SW 1271 (cell line): ENCODE results near the gene RAB11B.
"Not testable (repeated sequence)": the region's sequence is repeated elsewhere in the genome, so short reads cannot be mapped to it uniquely, and the experiment has no call there.

Experiments
- DNase-seq, 2 experiments: peaks; one replicate each; lab custom pipeline; 2025; lab: John Stamatoyannopoulos, UW

The RAB11B gene

DNA sequence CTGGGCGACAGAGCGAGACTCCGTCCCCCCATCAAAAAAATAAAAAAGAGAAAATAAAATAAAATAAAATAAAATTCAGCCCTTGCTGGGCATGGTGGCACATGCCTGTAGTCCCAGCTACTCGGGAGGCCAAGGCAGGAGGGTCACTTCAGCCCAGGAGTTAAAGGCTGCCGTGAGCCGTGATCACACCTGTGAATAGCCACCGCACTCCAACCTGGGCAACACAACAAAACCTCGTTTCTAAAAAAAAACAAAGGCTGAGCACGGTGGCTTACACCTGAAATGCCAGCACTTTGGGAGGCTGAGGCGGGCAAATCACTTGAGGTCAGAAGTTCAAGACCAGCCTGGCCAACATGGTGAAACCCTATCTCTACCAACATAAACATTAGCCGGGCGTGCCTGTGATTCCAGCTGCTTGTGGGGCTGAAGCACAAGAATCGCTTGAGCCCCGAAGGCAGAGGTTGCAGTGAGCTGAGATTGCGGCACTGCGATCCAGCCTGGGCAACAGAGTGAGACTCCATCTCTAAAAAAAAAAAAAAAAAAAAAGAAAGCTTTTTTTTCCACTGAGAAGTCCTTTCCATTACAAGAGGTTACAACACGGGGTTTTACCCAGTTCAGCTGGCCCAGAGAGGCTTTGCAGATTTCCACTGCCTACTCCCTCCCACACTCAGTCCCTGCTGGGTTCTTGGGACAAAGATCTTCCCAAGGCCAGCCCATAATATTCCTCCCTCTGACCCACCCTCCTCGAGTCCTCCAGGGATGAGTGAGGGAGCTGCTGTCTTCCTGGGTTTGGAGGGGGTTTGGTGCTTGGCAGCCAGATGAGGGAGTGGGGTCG is 19.8 kb upstream of the RAB11B start:
- DNase-seq: no peak

- no peak for DNase-seq
Observed at GRCh38 chr19:8371011-8371804, 19.0 kb upstream of the RAB11B start.

DNA sequence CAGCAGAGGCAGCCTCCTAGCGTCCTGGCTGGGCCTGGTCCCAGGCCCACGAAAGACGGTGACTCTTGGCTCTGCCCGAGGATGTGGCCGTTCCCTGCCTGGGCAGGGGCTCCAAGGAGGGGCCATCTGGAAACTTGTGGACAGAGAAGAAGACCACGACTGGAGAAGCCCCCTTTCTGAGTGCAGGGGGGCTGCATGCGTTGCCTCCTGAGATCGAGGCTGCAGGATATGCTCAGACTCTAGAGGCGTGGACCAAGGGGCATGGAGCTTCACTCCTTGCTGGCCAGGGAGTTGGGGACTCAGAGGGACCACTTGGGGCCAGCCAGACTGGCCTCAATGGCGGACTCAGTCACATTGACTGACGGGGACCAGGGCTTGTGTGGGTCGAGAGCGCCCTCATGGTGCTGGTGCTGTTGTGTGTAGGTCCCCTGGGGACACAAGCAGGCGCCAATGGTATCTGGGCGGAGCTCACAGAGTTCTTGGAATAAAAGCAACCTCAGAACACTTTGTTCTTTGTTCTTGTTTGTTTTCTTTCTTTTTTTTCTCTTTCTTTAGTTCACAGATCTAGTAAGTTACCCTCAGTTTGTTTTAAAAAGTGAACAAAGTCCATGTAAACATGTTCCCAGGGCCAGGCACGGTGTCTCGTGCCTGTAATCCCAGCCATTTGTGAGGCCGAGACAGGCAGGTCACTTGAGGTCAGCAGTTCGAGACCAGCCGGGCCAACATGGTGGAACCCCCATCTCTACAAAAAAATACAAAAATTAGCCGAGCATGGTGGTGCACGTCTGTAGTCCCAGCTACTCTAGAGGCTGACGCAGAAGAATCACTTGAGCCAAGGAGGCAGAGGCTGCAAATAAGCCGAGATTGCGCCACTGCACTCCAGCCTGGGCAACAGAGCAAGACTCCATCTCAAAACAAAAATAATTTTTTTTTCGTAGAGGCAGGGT is 16.0 kb upstream of the RAB11B start:
- DNase-seq: no peak

- not testable (repeated sequence) for DNase-seq
Observed at GRCh38 chr19:8375766-8376165, 14.4 kb upstream of the RAB11B start.

DNA sequence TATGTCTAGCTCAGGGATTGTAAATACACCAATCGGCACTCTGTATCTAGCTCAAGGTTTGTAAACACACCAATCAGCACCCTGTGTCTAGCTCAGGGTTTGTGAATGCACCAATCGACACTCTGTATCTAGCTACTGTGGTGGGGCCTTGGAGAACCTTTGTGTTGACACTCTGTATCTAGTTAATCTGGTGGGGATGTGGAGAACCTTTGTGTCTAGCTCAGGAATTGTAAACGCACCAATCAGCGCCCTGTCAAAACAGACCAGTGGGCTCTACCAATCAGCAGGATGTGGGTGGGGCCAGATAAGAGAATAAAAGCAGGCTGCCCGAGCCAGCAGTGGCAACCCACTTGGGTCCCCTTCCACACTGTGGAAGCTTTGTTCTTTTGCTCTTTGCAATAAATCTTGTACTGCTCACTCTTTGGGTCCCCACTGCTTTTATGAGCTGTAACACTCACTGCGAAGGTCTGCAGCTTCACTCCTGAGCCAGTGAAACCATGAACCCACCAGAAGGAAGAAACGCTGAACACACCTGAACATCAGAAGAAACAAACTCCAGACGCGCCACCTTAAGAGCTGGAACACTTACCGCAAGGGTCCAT is 13.7 kb upstream of the RAB11B start:
- DNase-seq: not testable (repeated sequence)

- no peak for DNase-seq
Observed at GRCh38 chr19:8377598-8377997, 12.6 kb upstream of the RAB11B start.

DNA sequence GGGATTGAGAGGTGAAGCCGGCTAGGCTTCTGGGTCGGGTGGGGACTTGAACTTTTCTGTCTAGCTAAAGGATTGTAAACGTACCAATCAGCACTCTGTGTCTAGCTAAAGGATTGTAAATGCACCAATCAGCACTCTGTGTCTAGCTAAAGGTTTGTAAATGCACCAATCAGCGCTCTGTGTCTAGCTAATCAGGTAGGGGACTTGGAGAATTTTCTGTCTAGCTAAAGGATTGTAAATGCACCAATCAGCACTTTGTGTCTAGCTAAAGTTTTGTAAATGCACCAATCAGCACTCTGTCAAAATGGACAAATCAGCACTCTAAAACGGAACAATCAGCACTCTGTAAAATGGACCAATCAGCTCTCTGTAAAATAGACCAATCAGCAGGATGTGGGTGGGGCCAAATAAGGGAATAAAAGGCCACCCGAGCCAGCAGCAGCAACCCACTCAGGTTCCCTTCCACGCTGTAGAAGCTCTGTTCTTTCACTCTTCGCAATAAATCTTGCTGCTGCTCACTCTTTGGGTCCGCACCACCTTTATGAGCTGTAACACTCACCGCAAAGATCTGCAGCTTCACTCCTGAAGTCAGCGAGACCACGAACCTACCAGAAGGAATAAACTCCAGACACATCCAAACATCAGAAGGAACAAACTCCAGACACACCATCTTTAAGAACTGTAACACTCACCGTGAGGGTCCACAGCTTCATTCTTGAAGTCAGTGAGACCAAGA is 10.8 kb upstream of the RAB11B start:
- DNase-seq: not testable (repeated sequence)

DNA sequence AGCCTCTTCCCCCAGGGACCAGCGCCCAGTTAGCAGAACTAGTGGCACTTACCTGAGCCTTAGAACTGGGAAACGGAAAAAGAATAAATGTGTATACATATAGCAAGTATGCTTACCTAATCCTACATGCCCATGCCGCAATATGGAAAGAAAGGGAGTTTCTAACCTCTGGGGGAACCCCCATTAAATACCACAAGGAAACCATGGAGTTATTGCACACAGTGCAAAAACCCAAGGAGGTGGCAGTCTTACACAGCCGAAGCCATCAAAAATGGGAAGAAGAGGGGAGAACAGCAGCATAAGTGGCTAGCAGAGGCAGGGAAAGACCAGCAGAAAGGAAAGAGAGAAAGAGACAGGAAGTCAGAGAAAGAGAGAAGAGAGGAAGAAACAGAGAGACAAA is 5.6 kb upstream of the RAB11B start:
- DNase-seq: not testable (repeated sequence)

DNA sequence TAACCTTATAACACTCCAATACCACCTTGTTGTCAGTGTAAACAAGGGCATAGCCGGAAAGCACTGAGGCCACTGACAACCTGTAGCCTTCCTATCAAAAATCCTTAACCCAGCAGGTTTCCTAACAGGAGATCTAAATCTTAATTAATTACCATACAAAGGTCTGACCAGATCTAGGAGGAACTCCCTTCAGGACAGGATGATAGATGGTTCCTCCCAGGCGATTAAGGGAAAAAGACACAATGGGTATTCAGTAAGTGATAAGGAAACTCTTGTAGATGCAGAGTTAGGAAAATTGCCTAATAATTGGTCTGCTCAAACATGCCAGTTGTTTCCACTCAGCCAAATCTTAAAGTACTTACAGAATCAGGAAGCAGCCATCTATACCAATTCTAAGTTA is 5.1 kb upstream of the RAB11B start:
- DNase-seq: not testable (repeated sequence)

DNA sequence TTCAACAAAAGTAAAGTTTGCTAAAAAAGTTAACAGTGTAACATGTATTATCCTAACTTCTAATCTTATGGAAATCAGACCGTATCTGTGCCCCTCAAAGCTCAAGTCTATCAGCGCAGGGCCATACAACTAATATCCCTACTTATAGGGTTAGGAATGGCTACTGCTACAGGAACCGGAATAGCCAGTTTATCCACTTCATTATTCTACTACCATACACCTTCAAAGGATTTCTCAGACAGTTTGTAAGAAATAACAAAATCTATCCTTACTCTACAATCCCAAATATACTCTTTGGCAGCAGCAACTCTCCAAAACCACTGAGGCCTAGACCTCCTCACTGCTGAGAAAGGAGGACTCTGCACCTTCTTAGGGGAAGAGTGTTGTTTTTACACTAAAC is 4.6 kb upstream of the RAB11B start:
- not testable (repeated sequence) for DNase-seq

GRCh38 chr19:8386419-8386818 is 3.7 kb upstream of the RAB11B start:
- DNase-seq: not testable (repeated sequence)

DNA sequence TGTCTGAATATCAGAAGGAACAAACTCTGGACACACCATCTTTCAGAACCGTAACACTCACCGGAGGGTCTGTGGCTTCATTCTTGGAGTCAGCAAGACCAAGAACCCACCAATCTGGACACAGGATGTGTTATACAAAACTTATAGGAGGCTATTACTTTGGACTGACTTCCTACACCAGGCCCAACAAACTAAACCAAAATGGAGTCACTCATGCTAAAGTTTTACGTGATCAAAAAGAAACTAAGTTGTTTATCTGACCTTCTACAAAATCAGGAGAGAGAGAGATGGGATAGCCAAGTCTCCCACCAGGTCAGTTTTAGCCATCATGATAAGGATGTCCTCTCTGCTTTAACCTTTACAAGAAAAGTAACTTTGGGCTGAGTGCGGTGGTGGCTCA is 3.2 kb upstream of the RAB11B start:
- no peak for DNase-seq

- no peak for DNase-seq
Observed at GRCh38 chr19:8387688-8388611, 2.2 kb upstream of the RAB11B start.

- no peak for DNase-seq
Observed at GRCh38 chr19:8388612-8388958, 1.6 kb upstream of the RAB11B start.

DNA sequence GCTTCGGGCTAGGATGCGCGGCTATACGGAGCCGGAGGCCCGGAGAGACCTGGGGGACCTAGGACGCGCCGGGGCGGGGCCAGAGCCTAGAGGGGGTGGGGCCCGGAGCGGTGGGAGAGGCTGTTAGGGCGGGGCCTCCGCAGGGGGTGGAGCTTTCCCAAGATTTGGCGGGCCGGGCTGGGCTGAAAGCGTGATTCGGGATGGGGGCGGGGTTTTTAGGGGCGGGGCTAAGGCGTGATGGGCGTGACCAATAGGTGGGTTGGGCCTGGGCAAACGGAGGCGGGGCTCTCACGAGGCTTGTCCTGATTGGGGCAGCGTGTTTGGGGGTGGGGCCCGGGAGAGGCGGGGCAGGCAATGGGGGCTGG is 439 bp downstream of the RAB11B start:
- DNase-seq: peak; percentile 64 to 78

GRCh38 chr19:8391198-8392016 is 1.2 kb downstream of the RAB11B start:
- no peak for DNase-seq

DNA sequence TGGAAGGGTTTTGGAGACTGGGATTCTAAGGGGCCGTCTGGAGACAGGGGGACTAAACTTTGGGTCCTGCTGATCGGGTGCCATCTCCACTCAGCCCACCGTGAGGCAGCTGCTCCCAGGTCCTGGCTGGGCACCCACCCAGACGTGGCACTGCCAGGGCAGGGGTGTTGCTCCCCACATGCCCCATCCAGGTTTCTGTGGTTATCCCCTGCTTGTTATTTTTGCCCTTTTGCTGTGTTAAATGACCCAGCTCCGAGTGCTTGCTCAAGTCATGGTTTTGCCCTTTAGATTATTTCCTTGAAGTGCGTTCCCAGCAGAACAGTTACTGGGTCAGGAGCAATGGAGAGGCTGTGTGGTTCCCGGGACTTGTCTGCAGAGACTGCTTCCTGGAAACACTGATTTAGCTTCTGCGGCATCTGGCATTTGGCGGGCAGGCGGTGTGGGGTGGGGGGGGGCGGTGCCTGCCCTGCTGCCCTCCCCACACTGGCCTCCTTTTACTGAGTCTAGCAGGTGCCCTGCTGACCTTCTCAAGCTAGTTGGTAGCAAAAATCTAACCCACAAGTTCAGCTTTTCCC is 1.9 kb downstream of the RAB11B start:
- DNase-seq: no peak

DNA sequence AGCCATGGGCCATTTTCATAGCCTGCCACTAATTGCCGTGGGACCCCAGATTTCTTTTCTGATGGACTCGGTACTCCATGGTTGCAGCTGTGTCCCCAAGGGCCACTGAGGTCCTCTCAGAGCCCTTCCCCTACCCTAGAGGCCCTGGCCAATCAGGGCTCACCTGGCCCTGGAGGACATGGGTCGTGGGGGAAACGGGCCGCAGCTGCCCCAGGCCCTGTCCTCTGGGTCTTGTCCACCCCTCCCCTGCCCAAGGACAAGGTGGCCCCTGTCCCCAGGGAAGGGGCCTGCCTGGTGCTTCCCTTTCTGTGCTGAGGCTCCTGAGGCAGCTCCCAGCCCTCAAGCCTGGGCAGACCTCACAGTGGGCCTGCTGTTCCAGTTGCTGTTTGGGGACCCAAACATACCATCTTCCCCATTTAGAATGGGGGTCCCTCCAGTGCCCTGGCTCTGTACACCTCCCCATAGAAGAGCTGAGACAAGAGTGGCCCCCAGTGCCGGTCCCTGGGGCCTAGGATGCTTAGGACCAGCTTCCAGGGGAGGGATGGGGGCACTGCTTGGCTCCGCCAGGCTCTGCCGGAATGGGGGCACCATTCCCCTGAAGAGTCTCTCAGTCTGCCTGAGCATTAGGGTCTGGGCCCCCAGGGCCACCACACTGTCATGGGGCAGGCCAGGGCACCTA is 3.2 kb downstream of the RAB11B start:
- DNase-seq: no peak
